Vagina (tissue), 2 donors: Measurements from ENCODE around the gene HMGCR.

Experiments used
- CTCF ChIP-seq, 3 experiments: fragments of 450-650 bp in 2 of 3; fragments of 200-600 bp in 1 of 3; sonication (generic) in 1 of 3; IDR thresholded peaks; one replicate each; pipeline ENCODE4 v1.5.1; 2017 to 2019; ENCODE audit warnings: antibody characterized with exemption in 3 of 3, mild to moderate bottlenecking in 2 of 3, moderate library complexity in 2 of 3
- POLR2A ChIP-seq, 2 donors: fragments of 450-650 bp; IDR thresholded peaks; one replicate each; pipeline ENCODE4 v1.6.1; 2017; ENCODE audit warnings: antibody characterized with exemption in 2 of 2, mild to moderate bottlenecking in 2 of 2, moderate library complexity in 2 of 2
- POLR2AphosphoS5 ChIP-seq, 2 donors: sonication (generic); formaldehyde crosslinking; IDR thresholded peaks; one replicate each; pipeline ENCODE4 v1.9.0; 2017; ENCODE audit warnings: antibody characterized with exemption in 2 of 2, mild to moderate bottlenecking in 2 of 2, low read depth in 1 of 2; ENCODE audit not compliant: insufficient read depth in 1 of 2

- TF ChIP-seq POLR2AphosphoS5 (IDR thresholded peaks at IDR 0.05; ENCODE audit: insufficient read depth in 1 of 2, low read depth in 1 of 2) (no peak), CTCF (IDR thresholded peaks at IDR 0.05) (no peak), POLR2A (IDR thresholded peaks at IDR 0.05) (no peak)
Observed at GRCh38 chr5:75320371-75320770, 16.6 kb upstream of the HMGCR start.
